ENCODE data around the gene STAMBPL1.

STAMBPL1 gene

DNA sequence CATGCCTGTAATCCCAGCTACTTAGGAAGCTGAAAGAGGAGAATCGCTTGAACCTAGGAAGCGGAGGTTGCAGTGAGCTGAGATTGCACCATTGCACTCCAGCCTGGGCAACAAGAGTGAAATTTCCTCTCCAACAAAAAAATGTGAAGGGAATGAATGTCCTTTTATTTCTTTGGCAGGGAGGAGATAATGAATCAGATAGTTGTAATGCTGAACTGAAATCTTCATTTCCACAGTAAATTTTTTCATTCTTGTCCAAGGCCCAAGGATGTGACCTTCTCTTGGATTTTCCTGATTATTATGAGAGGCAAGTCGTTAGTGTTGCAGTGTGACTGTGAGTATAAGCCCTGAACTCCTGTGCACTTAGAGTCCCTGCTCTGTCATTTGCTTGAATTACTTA is 13.6 kb downstream of the STAMBPL1 start:
- no peak for DNase-seq (ENCODE audit: low read depth in 2 of 2)

DNA sequence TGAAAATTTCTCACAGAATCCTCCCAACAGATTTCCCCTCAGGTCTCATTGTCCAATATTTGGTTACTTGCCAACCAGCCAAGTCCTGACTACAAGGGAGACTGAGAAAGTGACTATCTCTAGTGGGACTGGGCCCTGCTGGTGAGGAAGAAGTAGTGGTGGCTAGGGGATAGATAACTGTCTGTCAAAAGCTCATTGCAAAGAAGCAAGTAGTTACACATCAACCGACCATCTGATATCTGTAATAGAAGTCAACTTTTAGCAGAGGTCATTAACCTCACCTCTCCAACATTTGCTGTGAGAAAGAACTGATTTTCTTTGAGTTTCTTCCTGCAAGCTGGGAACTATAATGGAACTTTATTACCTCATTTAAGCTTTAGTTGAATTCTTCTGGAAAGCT is 15.2 kb downstream of the STAMBPL1 start:
- DNase-seq (ENCODE audit: low read depth in 2 of 2) = no peak

DNA sequence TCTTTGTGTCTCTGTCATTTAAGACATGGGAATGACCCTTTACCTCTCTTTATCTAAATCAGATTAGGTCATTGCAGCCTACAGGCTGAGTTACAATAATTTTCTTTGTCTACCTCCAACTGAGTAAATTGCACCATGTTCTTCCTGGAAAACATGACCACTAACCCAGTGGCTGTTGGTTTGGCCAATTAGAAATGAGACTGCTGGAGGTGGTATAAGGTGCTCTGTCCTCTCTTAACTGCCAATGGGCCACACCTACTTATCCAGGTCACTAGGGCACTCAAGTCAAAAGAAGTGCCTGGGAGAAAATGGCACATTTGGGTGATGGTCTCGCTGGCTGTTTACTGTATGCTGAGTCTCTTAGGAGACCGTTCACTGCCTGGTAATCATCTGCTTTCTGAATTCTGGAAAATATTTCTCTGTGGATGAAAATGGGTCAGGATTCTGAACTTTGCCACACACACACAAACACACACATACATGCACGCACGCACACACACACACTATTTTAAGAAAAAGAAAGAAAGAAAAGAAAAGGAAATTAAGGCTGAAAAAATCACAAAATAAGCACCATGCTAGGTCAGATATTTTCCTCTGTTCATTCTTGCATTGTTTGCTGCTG is 16.4 kb downstream of the STAMBPL1 start:
- no peak for DNase-seq (ENCODE audit: low read depth in 2 of 2)

DNA sequence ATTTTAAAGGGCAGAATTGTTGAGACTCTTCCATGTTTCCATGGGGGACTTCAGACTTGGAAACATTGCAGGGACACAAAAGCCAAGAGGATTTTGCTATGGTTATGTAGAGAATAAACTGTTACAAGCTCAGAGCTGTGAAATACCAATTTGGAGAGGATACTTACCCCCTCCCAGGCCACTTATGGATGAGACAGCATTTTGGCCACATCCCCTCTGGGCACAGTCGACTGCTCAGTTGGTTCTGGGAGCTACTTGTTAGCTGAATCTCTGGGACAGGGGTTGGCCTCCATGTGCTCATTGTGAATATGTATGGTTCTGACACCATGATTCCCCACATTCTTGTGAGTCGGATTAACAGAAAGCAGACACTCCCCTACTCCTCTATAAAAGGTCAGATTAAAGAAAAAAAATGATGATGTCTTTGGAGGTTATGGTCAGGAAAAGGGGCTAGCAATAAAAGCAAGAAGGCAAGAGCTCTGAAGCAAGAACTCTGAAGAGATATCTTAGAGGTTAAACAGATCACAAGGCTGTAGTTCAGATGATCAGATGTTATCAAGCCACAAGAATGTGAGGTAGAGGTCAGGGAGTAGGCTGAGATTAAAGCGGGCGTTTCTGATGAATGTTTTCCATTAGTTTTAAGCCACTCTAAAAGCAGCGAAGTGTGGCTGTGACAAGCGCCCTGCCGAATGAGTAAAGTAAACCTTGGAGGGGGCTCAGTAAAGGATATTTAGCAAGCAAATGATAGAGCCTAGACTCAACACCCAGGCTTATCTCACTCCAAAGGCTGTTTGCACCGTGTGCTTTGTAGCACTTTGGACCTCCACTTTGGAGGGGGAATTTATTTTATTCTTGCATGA is 17.2 kb downstream of the STAMBPL1 start:
- DNase-seq (ENCODE audit: low read depth in 2 of 2) = peak in 1 of 2 donors; percentile 12

DNA sequence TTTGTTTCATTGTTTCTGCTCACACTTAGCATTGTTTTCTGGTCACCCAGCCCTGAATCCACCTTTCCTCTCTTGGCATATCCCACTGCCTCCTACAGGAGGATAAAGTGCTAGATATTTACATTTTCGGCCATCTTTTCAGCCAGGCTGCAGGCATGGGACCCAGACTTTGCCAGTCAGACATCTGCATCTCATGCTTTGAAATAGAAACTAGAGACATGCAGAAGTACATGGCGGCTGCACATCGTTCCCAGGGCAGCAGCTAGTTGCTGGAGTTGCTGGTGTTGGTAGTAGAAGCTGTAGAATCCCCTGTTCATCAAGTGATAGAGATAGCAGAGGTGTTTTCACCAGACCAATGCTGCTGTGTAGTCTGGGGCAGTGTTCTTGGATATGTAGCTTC is 18.7 kb downstream of the STAMBPL1 start:
- DNase-seq (ENCODE audit: low read depth in 2 of 2) = no peak

DNA sequence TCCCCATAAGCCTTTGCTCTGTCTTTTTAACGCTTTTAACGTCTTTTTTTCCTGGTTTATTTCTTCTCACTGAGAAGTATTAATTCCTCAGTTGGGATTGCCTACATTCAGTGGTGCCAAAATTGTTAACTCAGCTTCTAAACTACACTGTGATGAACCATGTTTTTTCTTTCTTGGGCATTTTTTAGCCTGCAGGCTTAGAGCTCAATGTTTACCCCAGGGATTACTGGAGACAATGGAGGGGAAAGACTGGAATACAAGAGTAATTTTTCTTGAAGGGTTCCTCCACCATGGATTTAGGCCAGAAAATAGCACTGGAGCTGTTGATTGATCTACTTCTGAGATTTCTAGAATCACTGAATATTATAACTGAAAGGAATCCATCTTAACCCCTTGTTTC is 19.8 kb downstream of the STAMBPL1 start:
- DNase-seq (ENCODE audit: low read depth in 2 of 2) = no peak

DNA sequence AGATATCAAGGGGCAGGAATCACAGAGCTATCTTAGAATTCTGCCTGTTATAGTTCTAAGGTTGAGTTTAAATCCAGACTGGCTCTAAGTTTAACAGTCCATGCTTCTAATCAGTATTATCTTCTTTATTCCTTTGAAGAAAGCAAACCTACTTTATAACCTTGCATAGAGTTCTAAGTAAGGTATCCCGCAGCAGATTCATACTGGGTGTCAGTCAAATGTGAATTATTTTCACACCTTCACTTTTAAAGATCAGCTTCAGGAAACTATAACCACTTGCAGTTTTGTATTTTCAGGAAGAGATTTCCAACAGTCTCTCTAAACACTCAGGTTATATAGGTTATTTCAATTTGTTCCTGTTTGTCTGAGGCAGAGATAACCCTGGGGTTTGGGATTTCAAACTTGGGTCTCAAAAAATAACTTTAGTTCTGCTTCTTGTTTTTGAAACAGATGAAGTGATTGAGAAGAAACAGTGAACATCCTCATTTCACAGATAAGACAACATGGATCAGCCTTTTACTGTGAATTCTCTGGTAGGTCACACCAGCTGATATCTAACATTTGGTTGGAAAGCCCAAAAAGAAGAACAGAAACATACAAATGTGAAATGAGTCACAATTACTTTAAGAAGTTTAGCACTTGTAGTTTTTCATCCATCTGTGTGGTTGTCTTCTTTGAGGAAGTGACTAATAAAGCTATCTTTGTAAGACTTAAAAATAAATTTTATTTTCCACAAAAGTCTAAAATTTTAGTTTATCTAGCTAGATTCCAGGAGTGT is 21.4 kb downstream of the STAMBPL1 start:
- DNase-seq (ENCODE audit: low read depth in 2 of 2) = no peak

DNA sequence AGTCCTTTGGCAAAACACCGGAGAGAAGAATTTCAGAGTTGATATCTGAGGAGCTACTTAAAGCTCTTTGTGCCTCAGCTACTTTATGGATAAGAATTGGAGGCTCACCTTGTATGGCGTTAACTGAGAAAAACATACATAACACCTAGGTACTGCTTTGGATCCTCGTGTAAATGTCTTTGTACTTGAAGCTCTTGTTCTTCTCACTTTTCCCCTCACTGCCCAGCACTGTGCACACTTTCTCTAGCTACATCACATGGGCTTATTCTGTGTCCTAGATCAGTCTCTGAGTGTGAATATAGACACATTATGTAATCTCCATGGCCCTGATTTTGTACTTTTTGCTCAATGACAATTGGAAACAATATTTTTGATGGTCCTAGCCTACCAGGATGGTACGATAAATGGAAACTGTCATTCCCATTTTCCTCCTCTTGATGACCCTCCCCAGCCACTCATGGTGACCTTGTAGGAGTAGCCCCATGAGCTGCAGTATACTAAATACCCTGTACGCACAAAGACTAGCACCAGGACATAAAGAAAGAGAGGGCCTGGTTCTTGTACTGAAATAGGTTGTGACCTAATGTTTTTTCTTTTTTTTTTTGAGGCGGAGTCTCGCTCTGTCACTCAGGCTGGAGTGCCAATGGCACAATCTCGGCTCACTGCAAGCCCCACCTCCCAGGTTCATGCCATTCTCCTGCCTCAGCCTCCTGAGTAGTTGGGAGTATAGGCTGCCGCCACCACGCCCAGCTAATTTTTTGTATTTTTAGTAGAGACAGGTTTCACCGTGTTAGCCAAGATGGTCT is 22.1 kb downstream of the STAMBPL1 start:
- DNase-seq (ENCODE audit: low read depth in 2 of 2) = no peak

DNA sequence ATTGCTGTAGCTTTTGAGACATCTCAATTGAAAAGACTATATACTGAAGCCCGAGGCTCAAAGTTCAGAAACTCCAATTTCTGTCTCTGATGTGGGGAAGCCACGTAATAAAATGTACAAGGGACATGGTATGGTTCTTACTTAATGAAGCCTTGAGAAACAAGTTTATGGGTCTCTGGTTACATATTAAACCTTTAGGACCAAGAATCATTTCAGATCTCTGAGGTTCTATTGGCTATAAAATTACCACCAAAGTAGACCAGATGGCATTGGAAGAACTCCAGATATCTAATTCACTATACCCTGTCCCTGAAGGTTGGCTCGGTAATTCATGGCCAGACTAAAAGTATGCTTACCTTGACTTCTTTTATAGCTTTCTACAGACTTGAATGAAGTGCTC is 23.7 kb downstream of the STAMBPL1 start:
- DNase-seq (ENCODE audit: low read depth in 2 of 2) = no peak

DNA sequence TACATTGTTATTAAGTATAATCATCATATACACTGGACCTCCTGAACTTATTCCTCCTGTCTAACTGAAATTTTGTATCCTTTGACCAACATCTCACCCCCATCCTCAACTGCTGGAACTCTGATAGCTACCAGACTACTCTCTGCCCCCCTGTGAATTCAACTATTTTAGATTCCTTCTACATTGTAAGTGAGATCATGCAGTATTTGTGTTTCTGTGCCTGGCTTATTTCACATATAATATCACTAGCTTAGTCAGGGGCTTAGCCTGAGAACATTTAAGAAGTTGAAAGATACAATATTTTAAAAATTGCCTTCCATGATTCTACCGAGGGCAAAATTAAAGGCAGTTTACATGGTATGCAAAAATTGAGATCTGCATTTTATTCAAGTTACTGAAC is 26.9 kb downstream of the STAMBPL1 start:
- DNase-seq (ENCODE audit: low read depth in 2 of 2) = no peak

DNA sequence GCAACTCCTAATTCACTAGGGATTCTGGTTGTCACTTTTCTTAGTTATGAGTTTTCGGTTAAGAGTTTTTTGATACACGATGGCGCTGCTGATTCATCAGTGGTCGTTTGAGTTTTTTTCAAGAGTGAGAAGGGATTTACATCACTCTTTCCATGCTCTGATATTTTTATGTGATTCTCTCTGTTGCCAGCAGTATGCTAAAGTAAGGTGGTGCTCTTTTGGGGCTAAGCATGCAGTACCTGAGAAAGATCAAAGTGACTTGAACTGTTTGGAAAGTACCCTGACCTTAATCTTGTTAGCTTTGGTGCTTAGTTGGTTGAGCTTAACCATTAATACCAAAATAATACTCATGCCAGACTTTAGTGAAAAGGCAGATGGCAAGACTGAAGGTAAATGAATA is 28.1 kb downstream of the STAMBPL1 start:
- no peak for DNase-seq (ENCODE audit: low read depth in 2 of 2)

DNA sequence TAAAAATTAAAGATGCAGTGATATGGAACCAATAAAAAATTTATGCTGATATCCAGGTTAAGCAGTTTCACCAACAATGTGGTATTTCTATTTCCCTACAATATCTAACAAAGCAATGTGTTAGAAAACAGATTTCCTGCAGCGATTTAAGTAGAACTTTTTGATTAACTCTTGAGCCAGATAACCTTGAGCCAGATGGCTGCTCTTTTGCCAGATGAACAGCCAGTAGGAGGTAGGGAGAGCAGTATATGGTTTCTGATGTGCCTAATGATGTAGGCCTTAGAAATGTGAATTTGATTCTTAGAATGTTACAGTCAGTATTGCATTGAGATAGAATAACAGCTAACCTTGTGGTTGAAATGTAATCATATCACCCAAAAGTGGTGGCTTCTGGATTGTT is 31.1 kb downstream of the STAMBPL1 start:
- DNase-seq (ENCODE audit: low read depth in 2 of 2) = no peak

DNA sequence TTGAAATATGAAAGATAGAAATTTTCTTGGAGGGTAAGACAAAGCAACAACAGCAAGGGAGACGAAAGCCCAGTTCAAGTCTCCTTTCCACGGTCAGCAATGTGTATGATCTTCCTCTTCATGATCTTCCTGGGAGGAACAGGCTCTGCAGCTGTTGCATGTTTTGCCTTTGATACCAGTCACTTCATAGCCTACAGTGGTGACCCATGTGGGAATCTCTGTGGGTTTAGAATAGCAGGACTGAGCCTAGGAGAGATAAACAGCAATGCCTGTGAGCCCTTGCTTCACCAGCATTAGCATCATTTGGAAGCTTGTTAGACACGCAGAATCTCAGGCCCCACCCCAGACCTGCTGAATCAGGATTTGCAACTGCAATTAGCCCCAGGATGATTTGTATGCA is 31.8 kb downstream of the STAMBPL1 start:
- DNase-seq (ENCODE audit: low read depth in 2 of 2) = no peak

DNA sequence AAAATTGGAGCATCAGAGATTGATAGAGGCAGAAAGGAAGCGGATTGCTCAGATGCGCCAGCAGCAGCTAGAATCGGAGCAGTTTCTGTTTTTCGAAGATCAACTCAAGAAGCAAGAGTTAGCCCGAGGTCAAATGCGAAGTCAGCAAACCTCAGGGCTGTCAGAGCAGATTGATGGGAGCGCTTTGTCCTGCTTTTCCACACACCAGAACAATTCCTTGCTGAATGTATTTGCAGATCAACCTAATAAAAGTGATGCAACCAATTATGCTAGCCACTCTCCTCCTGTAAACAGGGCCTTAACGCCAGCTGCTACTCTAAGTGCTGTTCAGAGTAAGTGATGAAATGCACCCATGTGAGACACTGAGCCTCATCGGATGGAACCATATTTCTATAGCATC is 33.1 kb downstream of the STAMBPL1 start:
- DNase-seq (ENCODE audit: low read depth in 2 of 2) = no peak

DNA sequence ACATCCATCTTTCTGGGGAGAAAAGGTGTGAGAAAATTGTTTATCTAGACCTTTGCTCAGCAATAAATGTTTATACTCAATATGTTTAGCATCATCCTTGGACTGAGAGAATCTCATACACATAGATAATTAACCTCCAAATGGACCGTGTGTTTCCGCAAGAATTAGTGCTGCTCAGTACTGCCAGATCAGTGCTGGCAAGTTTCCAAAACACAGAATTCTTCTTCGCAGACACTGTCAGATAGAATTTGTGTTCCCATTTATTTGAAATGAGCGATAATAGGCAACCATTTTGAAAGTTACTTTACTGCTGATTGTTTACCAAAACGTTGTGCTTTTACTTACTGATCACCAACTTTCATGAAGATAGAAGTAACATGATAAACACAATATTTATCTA is 33.7 kb downstream of the STAMBPL1 start:
- no peak for DNase-seq (ENCODE audit: low read depth in 2 of 2)

DNA sequence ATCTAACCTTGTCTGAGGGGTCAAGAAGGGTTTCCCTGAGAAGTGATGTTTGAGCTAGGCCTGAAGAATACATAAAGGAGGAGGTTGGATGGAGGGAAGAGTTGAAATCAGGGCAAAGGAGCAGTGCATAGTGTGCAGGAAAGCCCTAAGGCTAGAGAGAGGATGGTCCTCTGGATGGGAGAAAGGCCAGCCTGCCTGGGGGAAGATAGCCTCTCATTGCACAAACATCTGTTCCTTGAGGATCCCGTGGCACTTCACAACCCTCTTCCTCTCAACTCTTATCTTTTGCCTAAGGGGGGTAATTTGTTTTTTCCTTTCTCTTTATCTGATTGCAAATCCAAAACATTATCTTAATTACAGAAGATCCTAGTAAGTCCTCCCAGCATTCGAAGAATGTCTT is 35.7 kb downstream of the STAMBPL1 start:
- no peak for DNase-seq (ENCODE audit: low read depth in 2 of 2)

DNA sequence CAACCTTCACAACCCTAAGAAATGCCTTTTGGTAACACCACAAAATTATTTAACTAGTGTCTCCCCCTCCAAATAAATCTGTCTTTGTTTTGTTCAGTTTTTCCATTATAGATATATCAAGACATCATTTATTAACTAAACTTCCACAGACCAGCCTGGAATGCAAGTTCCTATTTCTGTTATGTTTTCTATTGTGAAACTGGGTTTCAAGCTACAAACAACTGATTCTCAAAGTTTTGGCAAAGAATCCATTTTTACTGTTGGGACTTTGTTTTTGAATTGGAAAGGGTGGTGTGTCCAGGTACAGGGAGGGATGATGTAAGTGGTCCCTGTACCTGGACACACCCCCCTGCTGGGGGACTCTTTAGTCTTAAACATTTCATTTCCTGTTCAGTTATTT is 36.2 kb downstream of the STAMBPL1 start:
- DNase-seq (ENCODE audit: low read depth in 2 of 2) = no peak

DNA sequence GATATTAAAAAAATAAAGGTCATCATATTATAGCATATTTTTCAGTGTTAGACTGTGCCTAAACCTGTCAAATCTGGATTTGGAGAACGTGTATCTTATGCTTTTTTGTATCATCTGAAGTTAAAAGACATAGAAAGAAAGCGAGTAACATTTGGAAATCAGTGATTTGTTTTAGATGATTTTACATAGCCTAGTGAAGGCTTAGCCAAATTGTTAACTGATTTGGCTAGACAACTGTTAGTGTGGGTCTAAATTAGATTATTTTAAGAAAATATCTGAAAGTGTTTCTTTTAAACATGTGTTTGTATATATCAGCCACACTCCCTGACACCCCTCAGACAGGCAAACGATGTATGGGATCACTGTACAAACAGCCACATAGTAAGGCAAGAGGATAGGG is 36.9 kb downstream of the STAMBPL1 start:
- no peak for DNase-seq (ENCODE audit: low read depth in 2 of 2)

DNA sequence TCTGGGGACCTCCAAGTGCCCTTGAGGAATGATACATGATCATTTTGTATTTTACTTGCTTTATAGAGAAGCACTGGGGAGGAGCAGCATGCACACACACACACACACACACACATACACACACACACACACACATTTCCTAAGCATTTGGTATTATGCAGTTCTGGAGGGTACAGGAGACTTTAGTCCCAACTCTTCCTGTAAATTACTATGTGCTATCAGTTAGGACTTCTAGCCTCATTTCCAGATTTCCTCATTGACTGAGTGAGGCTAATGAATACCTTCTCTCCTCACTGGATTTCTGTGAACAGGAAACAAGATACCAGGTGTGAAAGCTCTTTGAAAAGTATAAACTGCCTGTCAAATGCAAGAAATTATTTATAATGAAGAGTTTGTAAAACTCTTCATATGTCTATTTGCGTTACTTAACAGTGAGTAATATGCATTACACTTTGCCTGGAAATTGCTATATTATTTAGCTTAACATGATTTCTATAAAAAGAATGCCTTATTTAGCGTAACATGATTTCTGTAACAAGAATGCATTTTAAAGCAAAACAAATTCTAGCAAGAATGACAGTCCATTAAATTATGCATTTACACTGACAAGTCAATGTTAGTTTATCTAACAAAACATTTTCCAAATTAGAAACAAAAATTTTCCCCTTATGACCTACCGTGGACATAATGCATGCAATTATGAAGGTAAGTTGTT is 38.3 kb downstream of the STAMBPL1 start:
- DNase-seq (ENCODE audit: low read depth in 2 of 2) = no peak

DNA sequence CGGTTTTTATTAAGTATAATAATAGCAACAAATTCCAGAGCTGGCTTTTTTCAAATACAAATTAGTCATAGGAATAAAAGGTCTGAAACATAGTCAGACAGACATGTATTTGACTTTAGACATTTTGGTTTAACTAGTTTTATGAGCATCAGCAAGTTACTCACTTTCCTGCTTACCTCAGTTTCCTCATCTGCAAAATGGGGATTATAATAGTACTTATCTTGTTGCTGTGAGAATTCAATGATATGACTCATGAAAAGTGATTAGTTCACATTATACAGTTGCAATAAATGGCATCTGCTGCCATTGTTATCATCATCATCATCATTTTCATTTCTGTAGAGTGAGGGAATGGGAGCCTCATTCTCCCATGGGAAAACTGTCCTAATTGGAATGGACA is 39.0 kb downstream of the STAMBPL1 start:
- DNase-seq (ENCODE audit: low read depth in 2 of 2) = no peak

DNA sequence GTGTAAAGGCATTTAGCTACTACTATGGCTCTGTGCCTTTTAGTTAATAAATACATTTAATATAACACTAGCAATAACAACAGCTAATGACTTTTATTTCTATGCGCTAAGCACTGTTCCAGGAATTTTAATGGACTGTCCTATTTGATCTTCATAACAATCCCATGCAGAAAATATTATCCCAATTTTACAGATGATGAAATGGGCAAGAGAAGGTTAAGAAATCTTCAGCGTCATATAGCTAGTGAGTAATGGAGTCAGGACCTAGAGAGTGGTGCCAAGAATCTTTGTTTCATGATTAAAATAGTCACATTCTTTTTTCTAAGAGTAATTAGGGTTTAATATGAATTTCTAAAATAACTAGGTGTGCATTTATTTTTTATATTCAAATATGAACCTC is 40.2 kb downstream of the STAMBPL1 start:
- no peak for DNase-seq (ENCODE audit: low read depth in 2 of 2)

Measured in stimulated activated CD4-positive, alpha-beta T cell treated with anti-CD3 and anti-CD28 coated beads, Interleukin-15, amount 100 ng/mL, for 48 hours (primary cell).